ENCODE data around the gene IDI1. TPM values are rescaled to one million over a fixed set of nuclear protein-coding genes. Genes with fewer than 3 reads are reported as not detected.

The IDI1 gene
- total and polyA plus RNA-seq, 4 donors, result 78.8 to 264 (median 109) TPM

DNA sequence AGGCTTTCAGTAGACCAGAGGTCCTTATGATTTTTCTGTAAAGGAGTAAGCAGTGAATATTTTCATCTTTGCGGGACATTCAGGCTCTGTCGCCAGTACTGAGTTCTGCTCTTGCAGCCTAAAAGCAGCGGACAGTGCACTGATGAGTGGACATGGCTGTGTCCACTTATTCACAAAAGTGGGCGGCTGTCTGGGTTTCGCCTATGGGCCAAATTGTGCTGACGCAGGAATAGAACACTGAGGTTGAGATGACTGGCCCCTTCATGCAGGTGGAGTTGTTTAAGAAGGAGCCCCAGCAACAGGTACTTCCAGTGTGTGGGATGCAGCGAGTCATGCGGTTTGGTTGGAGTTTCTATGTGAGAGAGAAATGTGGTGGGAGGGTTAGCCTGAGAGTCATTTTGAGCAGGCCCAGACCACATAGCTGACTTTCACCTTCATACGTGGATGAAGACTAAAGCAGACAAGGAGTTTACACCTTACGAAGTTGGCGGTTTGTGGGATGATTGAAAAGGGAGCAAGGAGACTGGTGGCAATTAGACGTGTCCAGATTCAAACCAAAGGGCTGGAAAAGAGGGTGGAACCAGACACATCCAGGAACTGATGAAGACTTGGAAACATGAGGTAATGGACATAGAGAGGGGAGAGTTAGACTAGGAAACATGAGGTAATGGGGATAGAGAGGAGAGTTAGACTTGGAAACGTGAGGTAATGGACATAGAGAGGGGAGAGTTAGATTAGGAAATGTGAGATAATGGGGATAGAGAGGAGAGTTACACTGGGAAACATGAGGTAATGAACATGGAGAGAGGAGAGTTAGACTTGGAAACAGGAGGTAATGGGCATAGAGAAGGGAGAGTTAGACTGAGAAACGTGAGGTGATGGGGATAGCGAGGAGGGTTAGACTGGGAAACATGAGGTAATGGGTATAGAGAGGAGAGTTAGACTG lies 45.5 kb upstream of the IDI1 start:
- H3K4me1 ChIP-seq (ENCODE audit: control insufficient read depth in 4 of 4, insufficient read depth in 4 of 4, low read length in 3 of 4), result no peaks in the 10 kb centered on the region
- DNase-seq (ENCODE audit: low spot score), result peak; percentile 9
- H3K36me3 ChIP-seq (ENCODE audit: control insufficient read depth in 4 of 4, insufficient read depth in 3 of 4, low read depth in 1 of 4, low read length in 3 of 4), result peaks cover 16 to 74% (median 48%) of the 10 kb centered on the region in 4 donors
- H3K27ac ChIP-seq (ENCODE audit: low read depth in 1 of 2, low read length in 2 of 2), result no peak overlapping the region
- H3K9me3 ChIP-seq (ENCODE audit: control insufficient read depth in 4 of 4, low read length in 3 of 4), result no peaks in the 10 kb centered on the region
- H3K27me3 ChIP-seq (ENCODE audit: control insufficient read depth in 4 of 4, insufficient read depth in 4 of 4, low read length in 3 of 4), result no peaks in the 10 kb centered on the region
- TF ChIP-seq NR2F2 (IDR thresholded peaks at IDR 0.05), result no peak
- WGBS, result 95% methylated on average over 15 of the region's 15 CpGs
- H3K9ac ChIP-seq (ENCODE audit: low read depth in 1 of 2, low read length in 2 of 2), result no peak overlapping the region
- H3K4me3 ChIP-seq (ENCODE audit: low read depth in 1 of 3, low read length in 3 of 3), result no peak overlapping the region

- Histone ChIP-seq H3K27me3 (ENCODE audit: control insufficient read depth in 4 of 4, insufficient read depth in 4 of 4, low read length in 3 of 4) (no peaks in the 10 kb centered on the region), H3K27ac (ENCODE audit: low read depth in 1 of 2, low read length in 2 of 2) (no peak overlapping the region), H3K9ac (ENCODE audit: low read depth in 1 of 2, low read length in 2 of 2) (no peak overlapping the region), H3K9me3 (ENCODE audit: control insufficient read depth in 4 of 4, low read length in 3 of 4) (no peaks in the 10 kb centered on the region), H3K4me3 (ENCODE audit: low read depth in 1 of 3, low read length in 3 of 3) (no peak overlapping the region), H3K36me3 (ENCODE audit: control insufficient read depth in 4 of 4, insufficient read depth in 3 of 4, low read depth in 1 of 4, low read length in 3 of 4) (peaks cover 16 to 76% (median 48%) of the 10 kb centered on the region in 4 donors), H3K4me1 (ENCODE audit: control insufficient read depth in 4 of 4, insufficient read depth in 4 of 4, low read length in 3 of 4) (no peaks in the 10 kb centered on the region)
- DNase-seq (ENCODE audit: low spot score), result no peak
- 95% methylated on average over 9 of the region's 9 CpGs for WGBS
- TF ChIP-seq REST (IDR thresholded peaks at IDR 0.05) (no peak), YY1 (IDR thresholded peaks at IDR 0.05) (no peak)
Measured at GRCh38 chr10:1093696-1094095, 44.8 kb upstream of the IDI1 start.

GRCh38 chr10:1090696-1091095 lies 41.8 kb upstream of the IDI1 start:
- WGBS, result 96% methylated on average over 14 of the region's 14 CpGs
- H3K9me3 ChIP-seq (ENCODE audit: control insufficient read depth in 4 of 4, low read length in 3 of 4), result no peaks in the 10 kb centered on the region
- H3K4me3 ChIP-seq (ENCODE audit: low read depth in 1 of 3, low read length in 3 of 3), result no peak overlapping the region
- DNase-seq (ENCODE audit: low spot score), result peak; percentile 29
- H3K27ac ChIP-seq (ENCODE audit: low read depth in 1 of 2, low read length in 2 of 2), result no peak overlapping the region
- H3K9ac ChIP-seq (ENCODE audit: low read depth in 1 of 2, low read length in 2 of 2), result no peak overlapping the region
- H3K27me3 ChIP-seq (ENCODE audit: control insufficient read depth in 4 of 4, insufficient read depth in 4 of 4, low read length in 3 of 4), result no peaks in the 10 kb centered on the region
- no peaks in the 10 kb centered on the region for H3K4me1 ChIP-seq (ENCODE audit: control insufficient read depth in 4 of 4, insufficient read depth in 4 of 4, low read length in 3 of 4)
- H3K36me3 ChIP-seq (ENCODE audit: control insufficient read depth in 4 of 4, insufficient read depth in 3 of 4, low read depth in 1 of 4, low read length in 3 of 4), result peaks cover 14 to 77% (median 58%) of the 10 kb centered on the region in 4 donors
- no peak for TF ChIP-seq SP1 (IDR thresholded peaks at IDR 0.05)
- TF ChIP-seq, protein P1, sequence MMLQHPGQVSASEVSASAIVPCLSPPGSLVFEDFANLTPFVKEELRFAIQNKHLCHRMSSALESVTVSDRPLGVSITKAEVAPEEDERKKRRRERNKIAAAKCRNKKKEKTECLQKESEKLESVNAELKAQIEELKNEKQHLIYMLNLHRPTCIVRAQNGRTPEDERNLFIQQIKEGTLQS (IDR thresholded peaks at IDR 0.05), result no peak
- TF ChIP-seq EGR1 (IDR thresholded peaks at IDR 0.05; ENCODE audit: low read depth in 2 of 2), result no peak
- TF ChIP-seq, protein P2, sequence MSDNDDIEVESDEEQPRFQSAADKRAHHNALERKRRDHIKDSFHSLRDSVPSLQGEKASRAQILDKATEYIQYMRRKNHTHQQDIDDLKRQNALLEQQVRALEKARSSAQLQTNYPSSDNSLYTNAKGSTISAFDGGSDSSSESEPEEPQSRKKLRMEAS (IDR thresholded peaks at IDR 0.05), result no peak
